A549 (cell line): ENCODE measurements around the gene GABRR2. TPM values are rescaled to one million over a fixed set of nuclear protein-coding genes. Genes with fewer than 3 reads are reported as not detected.

Experiments used
- ATAC-seq, 2 experiments: fragments of 200-7000 bp in 1 of 2; fragments of >200 bp in 1 of 2; cut with Nextera tagmentation in 1 of 2; cut with Tn5 transposase in 1 of 2; 3 replicates each; pipeline versions ENCODE4 v1.8.0 to v1.9.1; 2018 to 2020; ENCODE audit warnings: mild to moderate bottlenecking in 1 of 2, moderate library complexity in 1 of 2
- CTCF ChIA-PET: fragments of 300-600 bp; sonication (Branson Sonifier 250); formaldehyde crosslinking; extraction: SDS; loops from one replicate; lab custom pipeline; 2021; ENCODE audit warnings: antibody characterized with exemption, inconsistent platforms; lab: Yijun Ruan, JAX
- POLR2A ChIA-PET: fragments of 350-600 bp; formaldehyde crosslinking; extraction: SDS; loops from one replicate; lab custom pipeline; 2021; ENCODE audit warnings: antibody characterized with exemption, inconsistent platforms; lab: Yijun Ruan, JAX
- DNase-seq, 2 experiments: peaks; one replicate each; pipeline versions ENCODE4 v3.0.0 to v3.0.0-alpha.2; 2011 to 2016; ENCODE audit warnings: low read depth in 1 of 2, low spot score in 1 of 2
- FAIRE-seq: peaks from 2 replicates; lab custom pipeline; 2011; peaks lifted over from hg19 to GRCh38; lab: Jason Lieb, UNC
- H3K27ac ChIP-seq, 2 experiments: fragments of >200 bp; sonication (Bioruptor Twin); formaldehyde crosslinking; 3 replicates each; pipeline ENCODE4 v1.5.1; 2016 to 2017
- H3K4me1 ChIP-seq: fragments of >200 bp; sonication (Bioruptor Twin); formaldehyde crosslinking; 3 replicates; pipeline ENCODE4 v1.6.1; 2016
- H3K4me2 ChIP-seq: fragments of >200 bp; sonication (Bioruptor Twin); formaldehyde crosslinking; 3 replicates; pipeline ENCODE4 v1.6.1; 2016
- H3K4me3 ChIP-seq: fragments of >200 bp; sonication (Bioruptor Twin); formaldehyde crosslinking; 3 replicates; pipeline ENCODE4 v1.5.1; 2016
- H3K9me3 ChIP-seq: fragments of >200 bp; sonication (Bioruptor Twin); formaldehyde crosslinking; 3 replicates; pipeline ENCODE4 v1.6.1; 2016
- CBX2 ChIP-seq: fragments of 200-600 bp; sonication (generic); IDR thresholded peaks from 2 replicates; pipeline ENCODE4 v1.6.1; 2016; ENCODE audit warnings: low read depth, mild to moderate bottlenecking, borderline replicate concordance
- CEBPB ChIP-seq, 2 experiments: fragments of >200 bp in 1 of 2; sonication (Bioruptor Twin) in 1 of 2; formaldehyde crosslinking in 1 of 2; IDR thresholded peaks; 2 replicates each; pipeline ENCODE4 v1.6.1; 2012 to 2016
- CHD2 ChIP-seq: fragments of 150-350 bp; IDR thresholded peaks from 2 replicates; pipeline ENCODE4 v1.6.1; 2014; ENCODE audit warnings: low read length; ENCODE audit not compliant: partially characterized antibody
- CHD4 ChIP-seq: fragments of 200-600 bp; sonication (generic); IDR thresholded peaks from 2 replicates; pipeline ENCODE4 v1.6.1; 2016; ENCODE audit warnings: antibody characterized with exemption, mild to moderate bottlenecking, borderline replicate concordance
- CTCF ChIP-seq: fragments of >200 bp; sonication (Bioruptor Twin); formaldehyde crosslinking; IDR thresholded peaks from 3 replicates; pipeline ENCODE4 v1.5.1; 2016
- EHF ChIP-seq: fragments of 250-450 bp; sonication (Bioruptor Pico); IDR thresholded peaks from 2 replicates; pipeline ENCODE4 v1.5.0; 2020; ENCODE audit warnings: mild to moderate bottlenecking
- ELK1 ChIP-seq: fragments of 150-350 bp; IDR thresholded peaks from 2 replicates; pipeline ENCODE4 v1.6.1; 2014; ENCODE audit warnings: low read depth, mild to moderate bottlenecking, low read length
- EP300 ChIP-seq, 2 experiments: fragments of >200 bp; sonication (Bioruptor Twin); formaldehyde crosslinking; IDR thresholded peaks; 2 replicates in 1 of 2; 3 replicates in 1 of 2; pipeline ENCODE4 v1.6.1; 2016 to 2017
- FOSL2 ChIP-seq, 2 experiments: fragments of 450-650 bp in 1 of 2; fragments of >200 bp in 1 of 2; sonication (Bioruptor Twin) in 1 of 2; formaldehyde crosslinking; IDR thresholded peaks; 2 replicates each; pipeline versions ENCODE4 v1.5.0 to v1.6.1; 2016 to 2020; ENCODE audit warnings: mild to moderate bottlenecking in 1 of 2, moderate library complexity in 1 of 2
- HEYL ChIP-seq: fragments of 250-450 bp; sonication (Bioruptor Pico); IDR thresholded peaks from 2 replicates; pipeline ENCODE4 v1.8.0; 2021; ENCODE audit warnings: mild to moderate bottlenecking, moderate library complexity
- HOXB5 ChIP-seq: fragments of 250-450 bp; sonication (Bioruptor Pico); IDR thresholded peaks from 2 replicates; pipeline ENCODE4 v1.5.0; 2020; ENCODE audit warnings: mild to moderate bottlenecking, moderate library complexity
- MAFK ChIP-seq: fragments of 450-650 bp; IDR thresholded peaks from 2 replicates; pipeline ENCODE4 v1.6.1; 2014; ENCODE audit not compliant: partially characterized antibody
- MAX ChIP-seq: IDR thresholded peaks from 2 replicates; pipeline ENCODE4 v1.6.1; 2012
- NPAS2 ChIP-seq: fragments of 250-450 bp; sonication (Bioruptor Pico); IDR thresholded peaks from 2 replicates; pipeline ENCODE4 v1.8.0; 2022; ENCODE audit warnings: mild to moderate bottlenecking, moderate library complexity, borderline replicate concordance
- NR3C1 ChIP-seq: fragments of >200 bp; sonication (Bioruptor Twin); formaldehyde crosslinking; IDR thresholded peaks from 3 replicates; pipeline ENCODE4 v1.6.1; 2017
- POLR2A ChIP-seq: IDR thresholded peaks from 2 replicates; pipeline ENCODE4 v1.6.1; 2012; ENCODE audit warnings: mild to moderate bottlenecking, low read length
- SMC3 ChIP-seq: fragments of >200 bp; sonication (Bioruptor Twin); formaldehyde crosslinking; IDR thresholded peaks from 3 replicates; pipeline ENCODE4 v1.6.1; 2018; ENCODE audit warnings: inconsistent platforms
- SREBF2 ChIP-seq: fragments of 450-650 bp; IDR thresholded peaks from 2 replicates; pipeline ENCODE4 v1.6.1; 2014; ENCODE audit warnings: mild to moderate bottlenecking, moderate library complexity
- TFCP2L1 ChIP-seq: fragments of 250-450 bp; sonication (Bioruptor Pico); IDR thresholded peaks from 2 replicates; pipeline ENCODE4 v1.5.0; 2021; ENCODE audit warnings: mild to moderate bottlenecking
- ZC3H11A ChIP-seq: fragments of 450-650 bp; IDR thresholded peaks from 2 replicates; pipeline ENCODE4 v1.6.1; 2014; ENCODE audit warnings: antibody characterized with exemption, mild to moderate bottlenecking
- WGBS: methylation state at CpG from one replicate; pipeline ENCODE4 v1.1.6; 2017; ENCODE audit errors: missing lambda C conversion rate; 5-methylcytosine and 5-hydroxymethylcytosine counted together
- polyA plus RNA-seq, 4 experiments: library from polyadenylated mRNA; depleted of rRNA in 3 of 4; stranded (reverse); fragments of >200 nt; fragmentation: RNase III in 1 of 4; extraction: RNeasy Plus Mini Kit Qiagen cat#74134 plus additional on column Dnase treatment in 1 of 4; gene quantifications; 2 replicates in 3 of 4; 3 replicates in 1 of 4; pipeline ENCODE4 v1.2.3, GENCODE V29; 2011 to 2017

GABRR2 gene
- polyA plus RNA-seq, 2 of the 4 experiments (the other 2 are of a cell fraction) = 0.08 to 0.09 TPM

- ATAC-seq (no peak), FAIRE-seq (no peak), DNase-seq (no peak)
- ChIA-PET POLR2A (no interaction called here), CTCF (no interaction called here)
- TF ChIP-seq MAFK (no peak), CTCF (no peak), ZC3H11A (no peak), HEYL (no peak), HOXB5 (CRISPR knock-in tag) (no peak), TFCP2L1 (no peak), MAX (no peak), CBX2 (no peak), FOSL2 (IDR thresholded peaks at IDR 0.05) (no peak), FOSL2 (CRISPR knock-in tag; IDR thresholded peaks at IDR 0.05) (no peak), NPAS2 (no peak), EP300 (IDR thresholded peaks at IDR 0.05) (no peak)
- H3K9me3 ChIP-seq = no peaks in the 10 kb centered on the region
- H3K4me3 ChIP-seq = no peak overlapping the region
- H3K27ac ChIP-seq = no peak overlapping the region
- WGBS = 66% methylated on average over 4 of the region's 4 CpGs
- H3K4me2 ChIP-seq = no peak overlapping the region
- H3K4me1 ChIP-seq = no peaks in the 10 kb centered on the region
Measured at GRCh38 chr6:89222712-89223039, 92.4 kb downstream of the GABRR2 start.

GRCh38 chr6:89221971-89222711, 93.0 kb downstream of the GABRR2 start:
- DNase-seq = no peak
- POLR2A ChIA-PET = no interaction called here
- Histone ChIP-seq H3K4me3 (no peak overlapping the region), H3K27ac (no peak overlapping the region), H3K9me3 (no peaks in the 10 kb centered on the region), H3K4me1 (no peaks in the 10 kb centered on the region), H3K4me2 (no peak overlapping the region)
- CTCF ChIA-PET = no interaction called here
- ATAC-seq = no peak
- 20% methylated on average over 7 of the region's 7 CpGs for WGBS
- TF ChIP-seq CTCF (no peak), EHF (no peak), SREBF2 (no peak), SMC3 (no peak), CHD2 (no peak), NR3C1 (no peak), ELK1 (no peak), CHD4 (no peak), CBX2 (no peak), CEBPB (IDR thresholded peaks at IDR 0.05) (no peak), ZC3H11A (no peak), POLR2A (no peak), EP300 (IDR thresholded peaks at IDR 0.05) (no peak), HOXB5 (CRISPR knock-in tag) (no peak)
- no peak for FAIRE-seq
